Activated naive CD8-positive, alpha-beta T cell treated with anti-CD3 and anti-CD28 coated beads, Interleukin-2, amount 50 U/mL, for 16 hours (primary cell): ENCODE measurements around the gene SEPTIN5.
"Not testable (repeated sequence)": the region's sequence is repeated elsewhere in the genome, so short reads cannot be mapped to it uniquely, and the experiment has no call there.

ENCODE experiments used
- DNase-seq: peaks from one replicate; pipeline ENCODE4 v3.0.0-alpha.2; 2020; ENCODE audit warnings: low read depth, low spot score

The SEPTIN5 gene

GRCh38 chr22:19714312-19715187, at the start of gene SEPTIN5:
Gene SEPTIN5 (plus strand): TSS chr22:19714503. CDS start chr22:19714589, 86 bp downstream.
- no peak for DNase-seq

- DNase-seq: no peak
Observed at GRCh38 chr22:19664951-19665783, 49.1 kb upstream of the SEPTIN5 start.

GRCh38 chr22:19665784-19666672, 48.3 kb upstream of the SEPTIN5 start:
- DNase-seq: no peak

- no peak for DNase-seq
Observed at GRCh38 chr22:19666673-19667593, 47.4 kb upstream of the SEPTIN5 start.

GRCh38 chr22:19667872-19668740, 46.2 kb upstream of the SEPTIN5 start:
- no peak for DNase-seq

- no peak for DNase-seq
Observed at GRCh38 chr22:19668748-19669147, 45.6 kb upstream of the SEPTIN5 start.

- no peak for DNase-seq
Observed at GRCh38 chr22:19669570-19669969, 44.7 kb upstream of the SEPTIN5 start.

- DNase-seq: no peak
Observed at GRCh38 chr22:19671316-19671715, 43.0 kb upstream of the SEPTIN5 start.

- DNase-seq: no peak
Observed at GRCh38 chr22:19672054-19672776, 42.1 kb upstream of the SEPTIN5 start.

- no peak for DNase-seq
Observed at GRCh38 chr22:19673660-19674059, 40.6 kb upstream of the SEPTIN5 start.

GRCh38 chr22:19674129-19674928, 40.0 kb upstream of the SEPTIN5 start:
- DNase-seq: no peak

GRCh38 chr22:19674929-19675253, 39.4 kb upstream of the SEPTIN5 start:
- no peak for DNase-seq

GRCh38 chr22:19675428-19675827, 38.9 kb upstream of the SEPTIN5 start:
- DNase-seq: no peak

GRCh38 chr22:19676437-19676836, 37.9 kb upstream of the SEPTIN5 start:
- DNase-seq: not testable (repeated sequence)

- DNase-seq: no peak
Observed at GRCh38 chr22:19678949-19679521, 35.3 kb upstream of the SEPTIN5 start.

GRCh38 chr22:19679522-19680101, 34.7 kb upstream of the SEPTIN5 start:
- no peak for DNase-seq

- no peak for DNase-seq
Observed at GRCh38 chr22:19680287-19680881, 33.9 kb upstream of the SEPTIN5 start.
